RWPE1 (cell line): ENCODE results near the gene MCRIP1.

Source experiments
- CTCF ChIA-PET: fragments of 350-600 bp; sonication (Branson Sonifier 250); formaldehyde crosslinking; extraction: SDS; loops from one replicate; lab custom pipeline; 2021; lab: Yijun Ruan, JAX
- POLR2A ChIA-PET: fragments of 400-600 bp; formaldehyde crosslinking; extraction: SDS; loops from one replicate; lab custom pipeline; 2020; ENCODE audit warnings: antibody characterized with exemption; ENCODE audit not compliant: low non-redundant PET; lab: Yijun Ruan, JAX
- DNase-seq: peaks from one replicate; pipeline ENCODE4 v3.0.0; 2012; ENCODE audit warnings: low spot score
- H3K27ac ChIP-seq: fragments of 450-650 bp; 2 replicates; pipeline ENCODE4 v1.5.1; 2017
- TF ChIP-seq, protein P1 (sequence below): fragments of 450-650 bp; conservative IDR thresholded peaks from 2 replicates; pipeline ENCODE4 v1.5.1; 2017; ENCODE audit warnings: low read depth, mild to moderate bottlenecking

The MCRIP1 gene

DNA sequence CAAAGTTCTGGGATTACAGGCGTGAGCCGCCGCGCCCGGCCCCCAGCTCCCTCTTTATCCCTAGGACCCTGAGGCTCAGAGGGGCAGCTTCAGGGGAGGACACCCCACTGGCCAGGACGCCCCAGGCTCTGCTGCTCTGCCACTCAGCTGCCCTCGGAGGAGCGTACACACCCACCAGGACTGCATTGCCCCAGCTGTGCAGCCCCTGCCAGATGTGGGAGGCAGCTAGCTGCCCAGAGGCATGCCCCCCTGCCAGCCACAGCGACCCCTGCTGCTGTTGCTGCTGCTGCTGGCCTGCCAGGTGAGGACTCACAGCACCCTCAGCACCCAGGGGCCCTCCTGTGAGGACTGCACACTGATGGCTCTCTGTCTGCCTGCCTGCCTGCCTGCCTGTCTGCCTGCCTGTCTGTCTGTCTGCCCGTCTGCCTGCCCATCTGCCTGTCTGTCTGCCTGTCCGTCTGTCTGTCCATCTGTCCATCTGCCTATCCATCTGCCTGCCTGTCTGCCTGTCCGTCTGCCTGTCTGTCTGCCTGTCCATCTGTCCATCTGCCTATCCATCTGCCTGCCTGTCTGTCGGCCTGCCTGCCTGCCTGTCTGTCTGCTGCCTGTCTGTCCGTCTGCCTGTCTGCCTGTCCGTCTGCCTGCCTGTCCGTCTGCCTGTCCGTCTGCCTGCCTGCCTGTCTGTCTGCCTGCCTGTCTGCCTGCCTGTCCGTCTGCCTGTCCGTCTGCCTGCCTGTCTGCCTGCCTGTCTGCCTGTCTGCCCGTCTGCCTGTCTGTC is 24.1 kb downstream of the MCRIP1 start:
- TF ChIP-seq, protein P1, sequence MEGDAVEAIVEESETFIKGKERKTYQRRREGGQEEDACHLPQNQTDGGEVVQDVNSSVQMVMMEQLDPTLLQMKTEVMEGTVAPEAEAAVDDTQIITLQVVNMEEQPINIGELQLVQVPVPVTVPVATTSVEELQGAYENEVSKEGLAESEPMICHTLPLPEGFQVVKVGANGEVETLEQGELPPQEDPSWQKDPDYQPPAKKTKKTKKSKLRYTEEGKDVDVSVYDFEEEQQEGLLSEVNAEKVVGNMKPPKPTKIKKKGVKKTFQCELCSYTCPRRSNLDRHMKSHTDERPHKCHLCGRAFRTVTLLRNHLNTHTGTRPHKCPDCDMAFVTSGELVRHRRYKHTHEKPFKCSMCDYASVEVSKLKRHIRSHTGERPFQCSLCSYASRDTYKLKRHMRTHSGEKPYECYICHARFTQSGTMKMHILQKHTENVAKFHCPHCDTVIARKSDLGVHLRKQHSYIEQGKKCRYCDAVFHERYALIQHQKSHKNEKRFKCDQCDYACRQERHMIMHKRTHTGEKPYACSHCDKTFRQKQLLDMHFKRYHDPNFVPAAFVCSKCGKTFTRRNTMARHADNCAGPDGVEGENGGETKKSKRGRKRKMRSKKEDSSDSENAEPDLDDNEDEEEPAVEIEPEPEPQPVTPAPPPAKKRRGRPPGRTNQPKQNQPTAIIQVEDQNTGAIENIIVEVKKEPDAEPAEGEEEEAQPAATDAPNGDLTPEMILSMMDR: 0 out of 2 replicates have a peak, but pooled peaks have one; percentile 11
- ChIA-PET CTCF (interaction anchor here (0.7 to 1.0 kb wide), 2 partner anchors 73 to 382 kb away, joined by 3 read pairs; no protein-coding TSS in a partner anchor), POLR2A (no interaction called here)
- no peak for DNase-seq
- H3K27ac ChIP-seq: no peak overlapping the region

DNA sequence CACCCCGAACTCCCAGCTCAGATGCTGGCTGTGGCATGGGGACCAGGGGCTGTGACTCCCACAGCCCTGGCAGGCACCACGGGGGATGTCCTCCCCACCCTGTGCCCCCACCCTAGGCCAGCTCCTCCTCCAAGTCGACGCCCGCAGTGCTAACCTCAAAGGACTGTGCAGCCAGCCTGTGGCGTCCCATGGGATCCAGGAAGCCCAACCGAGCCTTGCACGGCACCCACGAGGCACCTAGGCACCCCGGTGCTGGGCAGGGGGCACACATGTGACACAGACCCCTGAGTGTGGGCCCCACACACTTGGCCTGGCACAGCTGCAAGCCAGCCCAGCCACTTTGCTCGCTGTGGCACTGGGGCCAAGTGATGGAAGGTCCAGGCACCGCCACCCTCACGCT is 25.3 kb downstream of the MCRIP1 start:
- ChIA-PET CTCF (interaction anchor here (0.5 to 1.0 kb wide), 4 partner anchors 18 to 383 kb away, joined by 3 read pairs; no protein-coding TSS in a partner anchor), POLR2A (no interaction called here)
- no peak overlapping the region for H3K27ac ChIP-seq
- TF ChIP-seq, protein P1: no peak
- DNase-seq: no peak

DNA sequence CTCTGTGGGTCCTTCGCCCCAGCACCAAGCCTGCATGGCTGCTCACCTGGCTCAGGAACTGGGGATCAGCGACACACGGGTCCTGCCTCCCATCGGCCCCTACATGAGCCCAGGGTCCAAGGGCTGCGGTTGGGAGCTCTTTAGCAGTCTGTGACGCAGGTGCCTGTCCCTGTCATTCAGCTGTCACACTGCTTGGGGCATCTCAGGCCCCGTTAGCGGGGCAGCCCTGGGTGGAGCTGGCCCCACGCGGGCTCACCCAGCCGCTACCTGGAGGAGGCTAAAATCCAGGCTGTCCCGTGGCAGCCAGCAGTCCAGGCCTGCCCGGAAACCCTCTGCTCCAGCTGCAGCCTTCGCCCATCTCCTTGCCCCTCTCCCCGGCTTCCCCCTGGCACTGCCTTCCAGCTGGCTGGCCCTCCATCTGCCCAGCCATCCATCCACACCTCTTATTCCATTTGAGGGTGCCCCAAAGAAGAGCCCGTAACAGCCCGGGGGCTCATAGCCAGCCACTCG is 25.8 kb downstream of the MCRIP1 start:
- ChIA-PET POLR2A (no interaction called here), CTCF (interaction anchor here (1.0 kb wide), 1 partner anchor 18 kb away, joined by 3 read pairs; no protein-coding TSS in a partner anchor)

DNA sequence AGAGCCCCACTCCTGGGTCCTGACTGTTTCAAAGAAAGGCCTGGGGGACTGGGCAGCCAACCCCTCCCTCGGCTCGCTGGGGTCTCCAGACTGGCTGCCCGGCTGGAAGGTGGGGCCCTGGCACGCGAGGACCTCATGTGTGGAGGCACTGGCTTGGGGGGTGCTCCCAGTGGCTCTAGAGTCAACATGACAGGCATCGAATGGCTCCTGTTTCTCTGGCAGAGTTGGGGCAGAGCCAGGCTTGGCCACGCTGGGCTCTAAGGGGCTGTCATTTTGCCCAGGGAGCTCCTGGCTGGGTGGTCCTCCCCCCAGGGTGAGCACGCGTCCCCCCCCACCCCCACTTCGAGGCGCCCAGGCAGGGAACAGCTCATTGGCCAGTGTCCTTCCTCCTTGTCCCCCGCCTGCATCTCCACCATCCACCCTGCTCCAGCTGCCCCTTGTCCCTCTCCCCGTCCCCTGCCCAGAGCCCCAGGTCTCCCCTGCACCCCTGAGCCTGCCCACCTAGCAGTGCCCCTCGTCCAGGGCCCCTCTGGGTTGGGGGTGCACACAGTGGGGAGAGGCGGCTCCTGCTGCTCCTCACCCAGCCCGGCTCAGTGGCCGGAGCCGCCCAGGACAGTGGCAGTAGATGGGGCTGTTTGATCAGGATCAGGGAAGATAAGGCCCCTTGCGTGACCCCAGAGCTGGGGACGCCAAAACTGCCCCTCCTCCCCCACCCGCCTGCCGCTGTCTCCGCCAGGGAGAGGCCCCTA is 26.5 kb downstream of the MCRIP1 start:
- no peak overlapping the region for H3K27ac ChIP-seq
- ChIA-PET CTCF (interaction anchor here (0.6 kb wide), 1 partner anchor 208 kb away, joined by 3 read pairs; no protein-coding TSS in a partner anchor), POLR2A (no interaction called here)
- DNase-seq: no peak
- TF ChIP-seq, protein P1: no peak

More for the DNA sequence above, 25.8 kb downstream of the MCRIP1 start:
- no peak overlapping the region for H3K27ac ChIP-seq
- no peak for DNase-seq
- TF ChIP-seq, protein P1: no peak

DNA sequence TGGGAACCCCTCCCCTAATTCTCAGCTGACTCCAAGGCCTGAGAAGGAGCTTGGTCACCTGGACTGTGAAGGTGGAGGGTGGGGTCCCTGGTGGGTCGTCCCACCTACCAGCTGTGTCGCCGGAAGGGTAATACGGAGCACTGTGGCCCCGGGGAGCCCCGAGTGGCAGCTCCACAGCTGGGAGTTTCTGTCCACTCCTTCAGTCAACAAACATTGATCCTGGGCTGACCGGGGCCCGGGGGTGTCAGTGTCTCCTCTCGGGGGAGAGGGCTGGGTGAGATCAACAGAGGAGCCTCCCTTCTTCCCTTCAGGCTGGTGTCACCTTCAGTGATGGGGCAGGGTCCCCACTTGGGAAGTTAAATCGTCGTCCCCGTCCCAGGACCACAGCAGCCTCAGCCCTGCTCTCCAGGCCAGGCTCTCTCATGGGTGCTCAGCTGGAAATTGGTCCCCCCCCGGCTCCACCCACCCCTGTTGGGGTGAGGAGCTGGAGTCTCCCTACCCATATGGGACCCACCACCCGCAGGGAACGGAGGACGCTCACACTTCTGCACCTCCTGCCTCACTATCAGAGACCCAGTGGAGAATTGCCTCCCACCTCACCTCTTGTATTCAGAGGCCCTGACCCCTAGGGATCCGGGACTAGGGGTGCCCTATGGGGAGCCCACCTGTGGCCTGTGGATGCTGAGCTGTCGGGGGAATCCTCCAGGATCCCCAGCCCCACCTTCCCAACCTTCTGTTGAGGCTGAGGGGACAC is 27.2 kb downstream of the MCRIP1 start:
- no peak for DNase-seq
- POLR2A ChIA-PET: no interaction called here
- CTCF ChIA-PET: interaction anchor here (0.6 kb wide), 1 partner anchor 209 kb away, joined by 3 read pairs; no protein-coding TSS in a partner anchor
- no peak overlapping the region for H3K27ac ChIP-seq
- TF ChIP-seq, protein P1: no peak
